DOHH2 (cell line): ENCODE results near the gene DAP.

Experiments
- H3F3A ChIP-seq: fragments of 200-600 bp; sonication (generic), shearing (Covaris generic); 2 replicates; pipeline ENCODE4 v1.6.0; 2016; ENCODE audit warnings: antibody characterized with exemption, mild to moderate bottlenecking; ENCODE audit not compliant: control insufficient read depth, insufficient read depth
- H3K27ac ChIP-seq: fragments of 200-600 bp; sonication (generic); 2 replicates; pipeline ENCODE4 v1.5.1; 2014; ENCODE audit warnings: low read depth, mild to moderate bottlenecking, low read length, moderate library complexity
- H3K27me3 ChIP-seq: fragments of 200-600 bp; sonication (generic); 2 replicates; pipeline ENCODE4 v1.6.1; 2014; ENCODE audit warnings: mild to moderate bottlenecking, low read length, mixed read lengths; ENCODE audit not compliant: control insufficient read depth
- H3K36me3 ChIP-seq: fragments of 200-600 bp; sonication (generic); 2 replicates; pipeline ENCODE4 v1.6.1; 2014; ENCODE audit warnings: mild to moderate bottlenecking, low read length, moderate library complexity, mixed read lengths; ENCODE audit not compliant: control insufficient read depth
- H3K4me1 ChIP-seq: fragments of 200-600 bp; sonication (generic); 2 replicates; pipeline ENCODE4 v1.6.1; 2014; ENCODE audit warnings: mild to moderate bottlenecking, low read length, mixed read lengths; ENCODE audit not compliant: control insufficient read depth
- H3K4me2 ChIP-seq: fragments of 200-600 bp; sonication (generic); 2 replicates; pipeline ENCODE4 v1.6.0; 2014; ENCODE audit warnings: mild to moderate bottlenecking, low read length, moderate library complexity
- H3K4me3 ChIP-seq: fragments of 200-600 bp; sonication (generic); 2 replicates; pipeline ENCODE4 v1.5.1; 2014; ENCODE audit warnings: mild to moderate bottlenecking, low read length, mixed read lengths
- H3K79me2 ChIP-seq: fragments of 200-600 bp; sonication (generic); 2 replicates; pipeline ENCODE4 v1.6.1; 2014; ENCODE audit warnings: mild to moderate bottlenecking, low read length, mixed read lengths; ENCODE audit not compliant: control insufficient read depth
- H3K9me2 ChIP-seq: fragments of 200-600 bp; sonication (generic); replicated peaks from 2 replicates; pipeline ENCODE4 v1.6.1; 2014; ENCODE audit warnings: mild to moderate bottlenecking, low read length, mixed read lengths; ENCODE audit not compliant: control insufficient read depth
- H3K9me3 ChIP-seq: fragments of 200-600 bp; sonication (generic); 2 replicates; pipeline ENCODE4 v1.6.1; 2014; ENCODE audit warnings: antibody characterized with exemption, low read length, mixed read lengths; ENCODE audit not compliant: control insufficient read depth, insufficient read depth
- H4K20me1 ChIP-seq: fragments of 200-600 bp; sonication (generic); 2 replicates; pipeline ENCODE4 v1.6.0; 2014; ENCODE audit warnings: low read depth, mild to moderate bottlenecking, antibody characterized with exemption, low read length, moderate library complexity; ENCODE audit not compliant: control insufficient read depth, insufficient read depth
- EZH2phosphoT487 ChIP-seq: fragments of 200-600 bp; sonication (generic); IDR thresholded peaks from 2 replicates; pipeline ENCODE4 v1.6.1; 2017; ENCODE audit warnings: borderline replicate concordance, mild to moderate bottlenecking, antibody characterized with exemption, low read length, moderate library complexity, mixed read lengths
- TF ChIP-seq, protein P1 (sequence below): fragments of 200-600 bp; sonication (generic); IDR thresholded peaks from one replicate; pipeline ENCODE4 v1.5.1; 2014; ENCODE audit warnings: antibody characterized with exemption, mild to moderate bottlenecking, low read depth, low read length; ENCODE audit not compliant: poor library complexity, severe bottlenecking

DAP gene

DNA sequence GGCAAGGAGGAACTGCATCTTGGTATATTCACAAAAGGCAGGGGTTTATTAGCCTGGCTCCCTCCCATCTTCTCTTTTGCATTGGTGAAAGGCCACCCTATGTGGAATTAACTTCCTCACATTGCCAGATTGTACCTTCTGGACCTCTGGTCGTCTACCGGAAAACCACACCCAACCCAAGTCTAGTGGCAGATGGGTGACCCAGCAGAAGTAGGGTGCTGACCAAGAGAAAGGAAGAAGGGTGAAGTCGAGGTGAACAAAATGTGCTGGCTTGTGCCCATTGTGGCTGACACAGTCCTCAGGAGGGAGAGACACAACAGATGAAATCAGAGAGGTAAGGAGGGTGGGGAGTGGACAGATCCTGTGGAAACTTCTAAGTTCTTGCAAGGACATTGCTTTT lies 39.8 kb upstream of the DAP start:
- H3K36me3 ChIP-seq, result no peaks in the 10 kb centered on the region
- H3K27ac ChIP-seq, result no peak overlapping the region
- no peaks in the 10 kb centered on the region for H3K4me1 ChIP-seq
- H3K4me2 ChIP-seq, result no peak overlapping the region
- no peaks in the 10 kb centered on the region for H3K9me2 ChIP-seq
- no peaks in the 10 kb centered on the region for H3F3A ChIP-seq
- no peak overlapping the region for H3K4me3 ChIP-seq
- TF ChIP-seq EZH2phosphoT487, result no peak
- TF ChIP-seq, protein P1, sequence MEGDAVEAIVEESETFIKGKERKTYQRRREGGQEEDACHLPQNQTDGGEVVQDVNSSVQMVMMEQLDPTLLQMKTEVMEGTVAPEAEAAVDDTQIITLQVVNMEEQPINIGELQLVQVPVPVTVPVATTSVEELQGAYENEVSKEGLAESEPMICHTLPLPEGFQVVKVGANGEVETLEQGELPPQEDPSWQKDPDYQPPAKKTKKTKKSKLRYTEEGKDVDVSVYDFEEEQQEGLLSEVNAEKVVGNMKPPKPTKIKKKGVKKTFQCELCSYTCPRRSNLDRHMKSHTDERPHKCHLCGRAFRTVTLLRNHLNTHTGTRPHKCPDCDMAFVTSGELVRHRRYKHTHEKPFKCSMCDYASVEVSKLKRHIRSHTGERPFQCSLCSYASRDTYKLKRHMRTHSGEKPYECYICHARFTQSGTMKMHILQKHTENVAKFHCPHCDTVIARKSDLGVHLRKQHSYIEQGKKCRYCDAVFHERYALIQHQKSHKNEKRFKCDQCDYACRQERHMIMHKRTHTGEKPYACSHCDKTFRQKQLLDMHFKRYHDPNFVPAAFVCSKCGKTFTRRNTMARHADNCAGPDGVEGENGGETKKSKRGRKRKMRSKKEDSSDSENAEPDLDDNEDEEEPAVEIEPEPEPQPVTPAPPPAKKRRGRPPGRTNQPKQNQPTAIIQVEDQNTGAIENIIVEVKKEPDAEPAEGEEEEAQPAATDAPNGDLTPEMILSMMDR, result no peak
- 0 out of 2 replicates have a peak, but pooled peaks cover 3% of the 10 kb centered on the region for H3K9me3 ChIP-seq
- H4K20me1 ChIP-seq, result no peaks in the 10 kb centered on the region
- H3K27me3 ChIP-seq, result peaks cover 9% of the 10 kb centered on the region; the same call in 1 of the 2 replicates
- no peaks in the 10 kb centered on the region for H3K79me2 ChIP-seq

DNA sequence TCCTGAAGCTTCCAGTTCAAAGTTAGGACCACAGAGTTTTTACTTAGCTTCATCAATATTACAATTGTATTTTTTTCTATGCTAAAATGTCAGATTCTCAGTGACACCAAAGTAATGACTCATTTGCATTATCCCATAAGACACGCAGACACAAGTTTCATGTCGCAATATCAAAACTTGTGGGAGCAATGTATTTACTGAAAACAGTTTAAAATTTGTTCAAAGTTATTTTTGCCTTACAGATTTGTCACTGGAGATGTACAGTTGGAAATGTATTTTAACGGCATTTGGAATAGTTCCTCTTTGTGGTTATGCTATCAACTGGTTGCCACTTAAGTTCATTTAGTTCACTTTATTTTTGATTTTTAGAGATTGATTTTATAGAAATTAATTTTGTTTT lies 36.2 kb upstream of the DAP start:
- no peak overlapping the region for H3K4me3 ChIP-seq
- no peaks in the 10 kb centered on the region for H3K9me3 ChIP-seq
- no peak overlapping the region for H3K4me2 ChIP-seq
- H4K20me1 ChIP-seq, result no peaks in the 10 kb centered on the region
- peaks cover 9% of the 10 kb centered on the region; the same call in 1 of the 2 replicates for H3K27me3 ChIP-seq
- H3K27ac ChIP-seq, result no peak overlapping the region
- H3K4me1 ChIP-seq, result no peaks in the 10 kb centered on the region
- no peaks in the 10 kb centered on the region for H3K79me2 ChIP-seq
- H3F3A ChIP-seq, result no peaks in the 10 kb centered on the region
- no peaks in the 10 kb centered on the region for H3K9me2 ChIP-seq
- no peaks in the 10 kb centered on the region for H3K36me3 ChIP-seq
- TF ChIP-seq, protein P1, result no peak
- no peak for TF ChIP-seq EZH2phosphoT487

DNA sequence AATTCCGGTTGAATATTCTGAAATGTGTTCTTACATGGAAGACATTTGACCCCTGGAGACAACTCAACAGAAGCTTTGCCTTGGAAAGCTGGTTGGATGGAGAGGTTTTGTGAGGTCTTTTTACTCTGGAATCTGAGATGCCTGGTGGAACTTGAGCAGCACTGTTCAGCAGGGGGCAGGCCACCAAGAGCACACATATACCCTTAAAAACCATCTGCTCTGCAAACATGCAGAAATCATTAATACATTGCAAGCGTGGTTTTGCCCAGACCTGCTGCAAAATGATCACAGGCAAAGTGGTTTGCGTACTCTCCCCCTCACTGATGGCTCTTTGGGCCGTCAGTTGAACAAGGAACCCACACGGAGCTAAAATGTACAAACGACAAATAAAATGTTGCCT lies 32.8 kb upstream of the DAP start:
- Histone ChIP-seq H3K79me2 (no peaks in the 10 kb centered on the region), H3K4me2 (no peak overlapping the region), H3K27ac (no peak overlapping the region), H3K4me3 (no peak overlapping the region), H3K27me3 (peaks cover 3% of the 10 kb centered on the region; the same call in 1 of the 2 replicates), H3K36me3 (no peaks in the 10 kb centered on the region), H3K4me1 (no peaks in the 10 kb centered on the region), H3F3A (no peaks in the 10 kb centered on the region), H4K20me1 (no peaks in the 10 kb centered on the region), H3K9me2 (no peaks in the 10 kb centered on the region), H3K9me3 (no peaks in the 10 kb centered on the region)
- TF ChIP-seq, protein P1, result no peak
- no peak for TF ChIP-seq EZH2phosphoT487

DNA sequence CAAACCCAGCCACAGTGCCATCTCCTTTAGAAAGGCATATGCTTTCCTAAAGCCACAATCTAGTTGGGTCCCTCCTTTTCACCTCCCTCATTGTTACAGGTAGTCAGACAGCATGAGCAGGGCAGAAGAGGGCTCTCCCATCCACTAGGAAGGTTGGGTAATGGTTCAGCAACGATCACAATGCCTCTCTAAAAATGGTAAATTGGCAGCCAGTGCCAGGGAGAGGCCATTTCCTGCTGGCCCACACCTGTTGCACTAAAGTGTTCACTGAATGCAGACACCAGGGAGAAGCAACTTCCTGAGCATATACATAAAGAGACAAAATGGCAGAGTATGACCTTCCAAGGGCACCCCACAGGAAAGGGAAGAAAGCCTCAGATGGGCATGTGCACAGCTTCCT lies 31.3 kb upstream of the DAP start:
- H3K27me3 ChIP-seq, result no peaks in the 10 kb centered on the region
- H3K4me3 ChIP-seq, result no peak overlapping the region
- H3K4me2 ChIP-seq, result no peak overlapping the region
- no peaks in the 10 kb centered on the region for H3K36me3 ChIP-seq
- H3K79me2 ChIP-seq, result no peaks in the 10 kb centered on the region
- no peaks in the 10 kb centered on the region for H3K4me1 ChIP-seq
- H3K9me2 ChIP-seq, result no peaks in the 10 kb centered on the region
- TF ChIP-seq EZH2phosphoT487, result no peak
- TF ChIP-seq, protein P1, result no peak
- H3K9me3 ChIP-seq, result no peaks in the 10 kb centered on the region
- H3F3A ChIP-seq, result no peaks in the 10 kb centered on the region
- H3K27ac ChIP-seq, result no peak overlapping the region
- no peaks in the 10 kb centered on the region for H4K20me1 ChIP-seq
